BLaER1 treated with 17β-estradiol and CSF1 and Interleukin-3, amounts not matched to agents 10 nM and 100 nM (cell line): Measurements from ENCODE around the gene PLCB3.
"Not testable (repeated sequence)": the region's sequence is repeated elsewhere in the genome, so short reads cannot be mapped to it uniquely, and the experiment has no call there.

Experiments used
- H3K27ac ChIP-seq, 11 experiments: shearing (Covaris generic); formaldehyde crosslinking; 2 replicates each; pipeline ENCODE4 v1.8.1; 2022
- H3K27me3 ChIP-seq, 11 experiments: shearing (Covaris generic); formaldehyde crosslinking; 2 replicates each; pipeline ENCODE4 v1.8.1; 2022
- H3K36me3 ChIP-seq, 11 experiments: shearing (Covaris generic); formaldehyde crosslinking; 2 replicates each; pipeline ENCODE4 v1.8.1; 2022
- H3K4me1 ChIP-seq, 10 experiments: shearing (Covaris generic); formaldehyde crosslinking; 2 replicates each; pipeline ENCODE4 v1.8.1; 2022
- H3K4me2 ChIP-seq, 11 experiments: shearing (Covaris generic); formaldehyde crosslinking; 2 replicates each; pipeline ENCODE4 v1.8.1; 2022
- H3K4me3 ChIP-seq, 10 experiments: shearing (Covaris generic); formaldehyde crosslinking; 2 replicates each; pipeline ENCODE4 v1.8.1; 2022
- H3K9ac ChIP-seq, 11 experiments: shearing (Covaris generic); formaldehyde crosslinking; 2 replicates each; pipeline ENCODE4 v1.8.1; 2022
- H3K9me3 ChIP-seq, 11 experiments: shearing (Covaris generic); formaldehyde crosslinking; replicated peaks in 1 of 11; 2 replicates each; pipeline ENCODE4 v1.8.1; 2022
- H4K20me1 ChIP-seq, 11 experiments: shearing (Covaris generic); formaldehyde crosslinking; 2 replicates each; pipeline ENCODE4 v1.8.1; 2022
- Cebpa-rat ChIP-seq, 11 experiments: shearing (Covaris generic); IDR thresholded peaks; 2 replicates each; pipeline ENCODE4 v1.8.1; 2022

Gene PLCB3

DNA sequence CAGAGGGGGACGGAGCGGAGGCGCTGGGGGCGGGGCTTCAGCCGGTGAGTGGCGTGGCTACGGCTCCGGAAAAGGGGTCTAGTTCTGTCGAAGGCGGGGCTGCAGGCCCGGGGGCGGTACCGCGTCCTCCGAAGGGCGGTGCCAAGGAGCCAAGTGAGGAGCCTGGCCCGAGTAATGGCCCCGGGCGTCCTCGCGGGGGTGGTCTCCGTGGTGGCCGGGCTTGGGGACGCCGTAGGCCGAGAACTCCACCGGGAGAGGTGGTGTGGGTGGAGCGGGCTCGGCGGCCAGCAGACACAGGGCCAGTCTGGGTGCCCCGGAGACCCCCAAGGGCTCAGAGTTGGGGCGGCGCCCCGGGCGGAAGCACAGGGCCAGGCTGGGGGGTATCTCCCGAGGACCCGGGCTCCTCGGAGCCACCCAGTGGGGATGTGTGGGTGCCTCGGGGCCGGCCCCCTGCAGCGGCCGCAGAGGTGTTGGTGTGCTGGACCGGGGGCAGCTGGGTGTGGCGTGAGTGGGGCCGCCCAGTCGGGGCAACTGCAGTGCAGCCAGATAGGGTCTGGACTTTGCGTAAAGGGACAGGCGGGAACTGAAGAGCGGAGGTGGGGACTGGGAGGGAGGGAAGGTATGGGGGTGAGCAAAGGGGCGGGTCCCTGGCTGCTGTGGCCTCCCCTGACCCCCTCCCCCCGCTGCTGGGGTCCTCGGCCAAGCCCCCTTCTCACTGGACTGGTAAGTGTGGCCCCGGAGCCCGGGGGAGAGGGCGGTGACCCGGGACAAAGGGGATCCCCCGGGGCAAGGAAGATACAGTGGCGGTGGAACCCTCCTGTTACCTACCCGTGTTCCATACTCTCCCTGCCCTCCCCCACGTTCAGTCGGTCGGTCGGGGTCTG, 9.6 kb upstream of the PLCB3 start:
- Histone ChIP-seq H3K9me3 (no peaks in the 10 kb centered on the region), H3K36me3 (peaks cover 28 to 57% (median 42%) of the 10 kb centered on the region in 11 experiments), H3K4me2 (peak overlapping the region; percentile 91 to 100 (median 98)), H3K27ac (peak overlapping the region; percentile 42 to 96 (median 92)), H3K27me3 (no peaks in the 10 kb centered on the region), H3K4me1 (peaks cover 70 to 74% (median 71%) of the 10 kb centered on the region in 10 experiments), H3K9ac (peak overlapping the region; percentile 85 to 97 (median 90)), H4K20me1 (peaks cover 7 to 45% (median 36%) of the 10 kb centered on the region in 11 experiments; a peak in 21 of 22 replicates), H3K4me3 (peak overlapping the region; percentile 81 to 99 (median 97))
- TF ChIP-seq Cebpa-rat (IDR thresholded peaks at IDR 0.05): no peak

DNA sequence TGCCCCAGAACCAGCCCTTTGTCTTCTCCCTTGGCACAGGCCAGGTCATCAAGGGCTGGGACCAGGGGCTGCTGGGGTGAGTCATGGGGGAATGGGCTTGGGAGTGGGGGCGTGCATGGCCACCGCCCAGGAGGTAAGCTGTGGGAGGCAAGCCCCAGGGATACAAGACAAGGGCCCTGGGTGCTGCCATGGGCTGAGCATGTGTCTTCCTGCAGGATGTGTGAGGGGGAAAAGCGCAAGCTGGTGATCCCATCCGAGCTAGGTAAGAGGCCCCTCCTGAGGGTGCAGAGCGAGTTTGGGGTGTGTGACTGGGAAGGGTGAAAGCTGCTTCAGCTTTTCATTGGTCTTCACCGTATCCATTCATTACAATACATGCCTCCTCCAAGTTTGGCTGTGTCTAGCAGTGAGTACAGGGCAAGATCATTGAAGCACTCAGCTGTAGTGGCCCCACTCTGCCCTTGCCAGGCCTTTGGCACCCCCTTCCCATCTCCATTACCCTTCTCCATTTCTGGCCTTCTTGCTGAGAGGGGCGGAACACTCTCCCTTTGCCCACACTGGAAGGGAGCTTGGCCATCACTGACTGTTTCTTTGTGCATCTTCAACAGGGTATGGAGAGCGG, 8.0 kb upstream of the PLCB3 start:
- Histone ChIP-seq H3K9me3 (no peaks in the 10 kb centered on the region), H3K4me2 (peak overlapping the region; percentile 91 to 100 (median 98)), H3K9ac (peak overlapping the region; percentile 28 to 97 (median 91); a peak in 20 of 22 replicates), H3K36me3 (peaks cover 15 to 41% (median 26%) of the 10 kb centered on the region in 11 experiments), H3K4me3 (peak overlapping the region; percentile 24 to 99 (median 97); a peak in 14 of 20 replicates), H3K27ac (peak overlapping the region in 7 of 11 experiments; percentile 1 to 95 (median 47); a peak in 6 of 22 replicates), H4K20me1 (peaks cover 7 to 45% (median 36%) of the 10 kb centered on the region in 11 experiments; a peak in 21 of 22 replicates), H3K27me3 (no peaks in the 10 kb centered on the region), H3K4me1 (peaks cover 62 to 73% (median 71%) of the 10 kb centered on the region in 10 experiments)
- no peak for TF ChIP-seq Cebpa-rat (IDR thresholded peaks at IDR 0.05)

- Histone ChIP-seq H3K27me3 (no peaks in the 10 kb centered on the region), H3K4me3 (peak overlapping the region in 9 of 10 experiments; percentile 24 to 99 (median 97); a peak in 15 of 20 replicates), H3K9ac (peak overlapping the region; percentile 28 to 97 (median 91); a peak in 19 of 22 replicates), H3K36me3 (peaks cover 13 to 33% (median 22%) of the 10 kb centered on the region in 11 experiments), H3K27ac (peak overlapping the region in 7 of 11 experiments; percentile 1 to 95 (median 30); a peak in 7 of 22 replicates), H3K4me2 (peak overlapping the region; percentile 91 to 100 (median 98)), H3K4me1 (peaks cover 55 to 73% (median 71%) of the 10 kb centered on the region in 10 experiments), H3K9me3 (no peaks in the 10 kb centered on the region), H4K20me1 (peaks cover 7 to 45% (median 36%) of the 10 kb centered on the region in 11 experiments; a peak in 21 of 22 replicates)
- TF ChIP-seq Cebpa-rat (IDR thresholded peaks at IDR 0.05): no peak
Measured at GRCh38 chr11:64244107-64244506, 7.2 kb upstream of the PLCB3 start.

- peak overlapping the region; percentile 91 to 100 (median 98) for H3K4me2 ChIP-seq
- peaks cover 55 to 73% (median 71%) of the 10 kb centered on the region in 10 experiments for H3K4me1 ChIP-seq
- peak overlapping the region; percentile 81 to 99 (median 96) for H3K4me3 ChIP-seq
- peaks cover 13 to 29% (median 22%) of the 10 kb centered on the region in 11 experiments for H3K36me3 ChIP-seq
- no peaks in the 10 kb centered on the region for H3K9me3 ChIP-seq
- H4K20me1 ChIP-seq: peaks cover 7 to 45% (median 36%) of the 10 kb centered on the region in 11 experiments; a peak in 21 of 22 replicates
- peak overlapping the region; percentile 81 to 97 (median 92) for H3K9ac ChIP-seq
- peak overlapping the region; percentile 33 to 96 (median 93); a peak in 21 of 22 replicates for H3K27ac ChIP-seq
- no peak for TF ChIP-seq Cebpa-rat (IDR thresholded peaks at IDR 0.05)
- no peaks in the 10 kb centered on the region for H3K27me3 ChIP-seq
Measured at GRCh38 chr11:64244966-64245365, 6.4 kb upstream of the PLCB3 start.

GRCh38 chr11:64245401-64245796, 5.9 kb upstream of the PLCB3 start:
- Histone ChIP-seq H3K4me2 (peak overlapping the region; percentile 91 to 100 (median 98)), H3K9ac (peak overlapping the region; percentile 81 to 97 (median 92)), H3K4me3 (peak overlapping the region; percentile 81 to 99 (median 96)), H3K27me3 (no peaks in the 10 kb centered on the region), H3K4me1 (peaks cover 55 to 73% (median 71%) of the 10 kb centered on the region in 10 experiments), H3K36me3 (peaks cover 13 to 29% (median 22%) of the 10 kb centered on the region in 11 experiments), H3K9me3 (no peaks in the 10 kb centered on the region), H3K27ac (peak overlapping the region; percentile 33 to 96 (median 93); a peak in 21 of 22 replicates), H4K20me1 (peaks cover 7 to 45% (median 36%) of the 10 kb centered on the region in 11 experiments; a peak in 21 of 22 replicates)
- no peak for TF ChIP-seq Cebpa-rat (IDR thresholded peaks at IDR 0.05)

DNA sequence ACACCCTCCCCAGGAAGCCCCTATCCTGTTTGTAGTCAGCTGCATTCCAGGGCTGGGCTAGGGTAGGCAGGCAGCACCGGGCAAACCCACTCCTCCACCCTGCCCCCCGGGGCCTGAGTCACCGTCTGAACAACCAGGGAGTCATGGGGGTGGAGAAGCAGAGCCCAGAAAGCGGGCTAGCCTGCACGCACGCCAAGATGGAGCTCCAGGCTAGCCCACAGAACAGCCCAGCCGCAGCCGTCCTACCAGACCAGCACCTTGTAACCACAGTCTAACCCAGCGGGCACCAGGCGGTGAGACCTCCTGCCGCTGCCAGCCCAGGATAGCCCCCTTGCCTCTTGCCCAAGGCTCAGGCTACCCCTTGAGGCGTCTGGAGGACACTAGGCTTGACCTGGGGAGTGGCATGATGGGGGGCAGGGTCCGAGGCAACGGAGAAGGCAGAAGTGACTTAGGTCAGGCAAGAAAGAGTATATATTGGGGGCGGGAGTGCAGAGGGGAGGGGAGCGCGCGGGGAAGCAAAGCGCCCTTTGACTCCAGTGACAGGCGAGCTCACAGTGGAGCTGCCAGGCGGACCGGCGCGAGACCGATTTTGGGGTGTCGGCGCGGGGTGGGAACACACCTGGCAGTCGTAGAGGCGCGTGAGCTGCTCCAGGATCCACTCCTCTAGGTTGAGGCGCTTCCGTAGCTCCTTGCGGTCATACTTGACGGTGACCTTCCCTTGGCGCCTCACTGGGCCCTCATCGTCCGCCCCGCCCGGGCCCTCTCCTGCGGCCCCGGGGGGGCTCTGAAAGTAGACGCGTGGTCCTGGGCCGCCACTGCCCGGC, 5.3 kb upstream of the PLCB3 start:
- Histone ChIP-seq H3K4me3 (peak overlapping the region; percentile 81 to 99 (median 96)), H3K27ac (peak overlapping the region; percentile 33 to 96 (median 93); a peak in 21 of 22 replicates), H3K9ac (peak overlapping the region; percentile 81 to 97 (median 92)), H3K36me3 (peaks cover 13 to 29% (median 22%) of the 10 kb centered on the region in 11 experiments), H4K20me1 (peaks cover 7 to 45% (median 36%) of the 10 kb centered on the region in 11 experiments; a peak in 21 of 22 replicates), H3K4me2 (peak overlapping the region; percentile 91 to 100 (median 98)), H3K9me3 (no peaks in the 10 kb centered on the region), H3K4me1 (peaks cover 58 to 76% (median 74%) of the 10 kb centered on the region in 10 experiments), H3K27me3 (no peaks in the 10 kb centered on the region)
- TF ChIP-seq Cebpa-rat (IDR thresholded peaks at IDR 0.05): no peak

GRCh38 chr11:64246621-64246870, 4.8 kb upstream of the PLCB3 start:
- H3K9me3 ChIP-seq, H3K27me3 ChIP-seq: not testable (repeated sequence)
- H3K4me1 ChIP-seq: peaks cover 58 to 77% (median 75%) of the 10 kb centered on the region in 10 experiments
- H3K4me3 ChIP-seq: peak overlapping the region; percentile 81 to 99 (median 96)
- H4K20me1 ChIP-seq: peaks cover 7 to 45% (median 36%) of the 10 kb centered on the region in 11 experiments; a peak in 21 of 22 replicates
- peak overlapping the region; percentile 95 to 100 (median 99) for H3K4me2 ChIP-seq
- H3K36me3 ChIP-seq: peaks cover 13 to 29% (median 22%) of the 10 kb centered on the region in 11 experiments
- H3K27ac ChIP-seq: peak overlapping the region; percentile 33 to 96 (median 93); a peak in 21 of 22 replicates
- peak overlapping the region; percentile 81 to 97 (median 92) for H3K9ac ChIP-seq
